Fibroblast of lung (primary cell): ENCODE results near the gene ERBB2. TPM values are rescaled to one million over a fixed set of nuclear protein-coding genes. Genes with fewer than 3 reads are reported as not detected.

Experiments used
- DNase-seq, 2 donors: peaks; one replicate each; pipeline versions ENCODE4 v3.0.0 to v3.0.0-alpha.2; 2010; ENCODE audit warnings: low read depth in 2 of 2
- H2AFZ ChIP-seq: 2 replicates; pipeline ENCODE4 v1.5.1; 2012; ENCODE audit warnings: low read length, control low read depth, inconsistent platforms
- H3K27ac ChIP-seq: 2 replicates; pipeline ENCODE4 v1.5.1; 2011; ENCODE audit warnings: low read length, control low read depth; ENCODE audit not compliant: insufficient read depth
- H3K27me3 ChIP-seq: 2 replicates; pipeline ENCODE4 v1.5.1; 2011; ENCODE audit warnings: mild to moderate bottlenecking, low read length; ENCODE audit not compliant: control insufficient read depth, insufficient read depth
- H3K36me3 ChIP-seq: 2 replicates; pipeline ENCODE4 v1.5.1; 2011; ENCODE audit warnings: low read length; ENCODE audit not compliant: control insufficient read depth, insufficient read depth
- H3K4me1 ChIP-seq: 2 replicates; pipeline ENCODE4 v1.5.1; 2011; ENCODE audit warnings: low read length; ENCODE audit not compliant: control insufficient read depth, insufficient read depth; ENCODE audit errors: extremely low read depth
- H3K4me2 ChIP-seq: 2 replicates; pipeline ENCODE4 v1.5.1; 2011; ENCODE audit warnings: low read length, control low read depth; ENCODE audit not compliant: insufficient read depth; ENCODE audit errors: extremely low read depth
- H3K4me3 ChIP-seq, 4 experiments: fragments of 200-600 bp in 1 of 4; sonication (generic) in 1 of 4; replicated peaks in 1 of 4; 2 replicates each; pipeline ENCODE4 v1.5.1; 2011 to 2016; ENCODE audit warnings: low read length in 4 of 4, low read depth in 3 of 4, mild to moderate bottlenecking in 3 of 4, control low read depth in 2 of 4, inconsistent platforms in 1 of 4, mixed read lengths in 1 of 4; ENCODE audit not compliant: insufficient read depth in 1 of 4; ENCODE audit errors: control extremely low read depth in 1 of 4
- H3K79me2 ChIP-seq: 2 replicates; pipeline ENCODE4 v1.5.1; 2012; ENCODE audit warnings: mild to moderate bottlenecking, low read length, inconsistent platforms; ENCODE audit not compliant: control insufficient read depth, insufficient read depth
- H3K9ac ChIP-seq: 2 replicates; pipeline ENCODE4 v1.5.1; 2011; ENCODE audit warnings: mild to moderate bottlenecking, low read length, control low read depth; ENCODE audit not compliant: insufficient read depth
- H3K9me3 ChIP-seq: 2 replicates; pipeline ENCODE4 v1.5.1; 2012; ENCODE audit warnings: low read depth, low read length; ENCODE audit not compliant: control insufficient read depth, insufficient read depth
- H4K20me1 ChIP-seq: 2 replicates; pipeline ENCODE4 v1.5.1; 2011; ENCODE audit warnings: low read length; ENCODE audit not compliant: control insufficient read depth, insufficient read depth; ENCODE audit errors: extremely low read depth
- EZH2 ChIP-seq: IDR thresholded peaks from 2 replicates; pipeline ENCODE4 v1.5.1; 2012; ENCODE audit warnings: low read length, control low read depth, mild to moderate bottlenecking; ENCODE audit errors: missing control alignments
- polyA plus RNA-seq, 2 donors: library from polyadenylated mRNA; depleted of rRNA in 1 of 2; stranded (reverse) in 1 of 2; unstranded in 1 of 2; fragments of >200 nt; gene quantifications; 2 replicates each; pipeline ENCODE4 v1.2.1, GENCODE V29; 2011 to 2012; ENCODE audit warnings: missing spikeins in 1 of 2
- total RNA-seq: library from RNA; depleted of rRNA; stranded (reverse); fragments of >200 nt; gene quantifications from 2 replicates; pipeline ENCODE4 v1.2.1, GENCODE V29; 2014
- TF ChIP-seq, protein P1 (sequence below), 2 donors: IDR thresholded peaks in 1 of 2; conservative IDR thresholded peaks in 1 of 2; 1 replicate in 1 of 2; 2 replicates in 1 of 2; pipeline ENCODE4 v1.5.1; 2011 to 2012; ENCODE audit warnings: low read length in 2 of 2, control low read depth in 1 of 2, inconsistent platforms in 1 of 2, low read depth in 1 of 2, mild to moderate bottlenecking in 1 of 2

ERBB2 gene
- total and polyA plus RNA-seq, 2 donors (not counting 1 experiment from before 2014, with no cell fraction given): 24.7 to 33.9 TPM

DNA sequence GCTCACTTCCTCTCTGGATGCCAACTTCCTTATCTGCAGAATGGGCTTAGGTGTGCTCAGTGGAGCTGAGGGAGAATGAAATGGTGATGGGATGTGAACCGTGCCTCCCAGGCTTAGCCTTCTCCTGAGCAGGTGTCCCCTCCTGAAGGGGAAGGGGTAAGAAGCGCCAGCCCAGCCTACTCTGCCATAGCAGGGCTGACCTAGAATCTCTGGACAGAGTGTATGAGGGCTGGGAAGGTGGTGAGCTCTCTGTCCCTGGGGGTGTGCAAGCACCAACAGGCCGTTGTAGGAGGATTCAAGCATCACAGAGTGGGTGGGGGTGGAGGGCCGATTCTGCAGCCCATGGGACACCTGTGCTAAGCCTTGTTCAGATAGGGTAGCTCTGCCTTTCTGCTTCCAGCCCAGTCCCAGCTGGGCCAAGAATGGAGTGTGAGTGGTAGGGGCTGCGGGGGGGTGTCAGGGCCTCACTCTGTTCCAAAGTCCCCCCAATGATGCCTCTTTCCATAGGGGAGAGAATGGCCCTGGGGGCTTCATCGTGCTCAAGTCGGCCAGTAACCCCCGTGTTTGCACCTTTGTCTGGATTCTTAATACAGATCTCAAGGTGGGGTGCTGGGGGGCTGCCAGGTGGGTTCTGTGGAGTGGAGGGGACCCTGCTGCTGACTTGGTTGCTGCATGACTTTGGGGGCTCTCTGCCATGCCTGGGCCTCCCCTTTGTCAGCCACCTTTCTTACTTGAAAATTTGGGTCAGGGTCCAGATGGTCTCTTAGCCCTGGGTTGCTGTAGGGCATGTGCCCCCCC, 37.9 kb upstream of the ERBB2 start:
- DNase-seq: no peak
- Histone ChIP-seq H3K9ac (no peak overlapping the region), H3K4me3 (no peak overlapping the region), H3K27ac (no peak overlapping the region), H3K4me2 (no peak overlapping the region), H4K20me1 (no peaks in the 10 kb centered on the region), H2AFZ (no peak overlapping the region), H3K4me1 (no peaks in the 10 kb centered on the region), H3K9me3 (no peaks in the 10 kb centered on the region), H3K79me2 (no peaks in the 10 kb centered on the region), H3K27me3 (peaks cover 9% of the 10 kb centered on the region), H3K36me3 (peaks cover 10% of the 10 kb centered on the region)
- TF ChIP-seq EZH2: no peak
- TF ChIP-seq, protein P1, sequence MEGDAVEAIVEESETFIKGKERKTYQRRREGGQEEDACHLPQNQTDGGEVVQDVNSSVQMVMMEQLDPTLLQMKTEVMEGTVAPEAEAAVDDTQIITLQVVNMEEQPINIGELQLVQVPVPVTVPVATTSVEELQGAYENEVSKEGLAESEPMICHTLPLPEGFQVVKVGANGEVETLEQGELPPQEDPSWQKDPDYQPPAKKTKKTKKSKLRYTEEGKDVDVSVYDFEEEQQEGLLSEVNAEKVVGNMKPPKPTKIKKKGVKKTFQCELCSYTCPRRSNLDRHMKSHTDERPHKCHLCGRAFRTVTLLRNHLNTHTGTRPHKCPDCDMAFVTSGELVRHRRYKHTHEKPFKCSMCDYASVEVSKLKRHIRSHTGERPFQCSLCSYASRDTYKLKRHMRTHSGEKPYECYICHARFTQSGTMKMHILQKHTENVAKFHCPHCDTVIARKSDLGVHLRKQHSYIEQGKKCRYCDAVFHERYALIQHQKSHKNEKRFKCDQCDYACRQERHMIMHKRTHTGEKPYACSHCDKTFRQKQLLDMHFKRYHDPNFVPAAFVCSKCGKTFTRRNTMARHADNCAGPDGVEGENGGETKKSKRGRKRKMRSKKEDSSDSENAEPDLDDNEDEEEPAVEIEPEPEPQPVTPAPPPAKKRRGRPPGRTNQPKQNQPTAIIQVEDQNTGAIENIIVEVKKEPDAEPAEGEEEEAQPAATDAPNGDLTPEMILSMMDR (conservative IDR thresholded peaks at IDR 0.05 in 1 of 2, IDR thresholded peaks at IDR 0.05 in 1 of 2; ENCODE audit: low read depth in 1 of 2, low read length in 2 of 2): no peak

DNA sequence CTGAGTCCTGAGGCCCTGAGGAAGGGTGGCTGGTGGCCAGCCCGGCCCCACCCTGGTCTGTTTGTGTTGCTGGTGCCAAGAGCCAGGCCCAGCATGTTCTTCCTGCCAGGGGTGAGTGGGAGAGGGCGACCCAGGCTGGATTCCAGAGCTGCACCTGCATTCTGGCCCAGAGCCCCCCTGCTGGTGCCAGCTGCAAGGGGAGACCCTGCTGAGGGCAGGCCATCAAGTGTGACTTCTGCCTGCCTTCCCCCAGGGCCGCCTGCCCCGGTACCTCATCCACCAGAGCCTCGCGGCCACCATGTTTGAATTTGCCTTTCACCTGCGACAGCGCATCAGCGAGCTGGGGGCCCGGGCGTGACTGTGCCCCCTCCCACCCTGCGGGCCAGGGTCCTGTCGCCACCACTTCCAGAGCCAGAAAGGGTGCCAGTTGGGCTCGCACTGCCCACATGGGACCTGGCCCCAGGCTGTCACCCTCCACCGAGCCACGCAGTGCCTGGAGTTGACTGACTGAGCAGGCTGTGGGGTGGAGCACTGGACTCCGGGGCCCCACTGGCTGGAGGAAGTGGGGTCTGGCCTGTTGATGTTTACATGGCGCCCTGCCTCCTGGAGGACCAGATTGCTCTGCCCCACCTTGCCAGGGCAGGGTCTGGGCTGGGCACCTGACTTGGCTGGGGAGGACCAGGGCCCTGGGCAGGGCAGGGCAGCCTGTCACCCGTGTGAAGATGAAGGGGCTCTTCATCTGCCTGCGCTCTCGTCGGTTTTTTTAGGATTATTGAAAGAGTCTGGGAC, 37.1 kb upstream of the ERBB2 start:
- DNase-seq: no peak
- Histone ChIP-seq H3K4me3 (no peak overlapping the region), H4K20me1 (no peaks in the 10 kb centered on the region), H3K27me3 (peaks cover 15% of the 10 kb centered on the region), H3K79me2 (no peaks in the 10 kb centered on the region), H3K4me1 (no peaks in the 10 kb centered on the region), H3K9ac (no peak overlapping the region), H3K27ac (no peak overlapping the region), H3K36me3 (peaks cover 10% of the 10 kb centered on the region), H3K4me2 (no peak overlapping the region), H3K9me3 (no peaks in the 10 kb centered on the region), H2AFZ (no peak overlapping the region)
- TF ChIP-seq, protein P1 (conservative IDR thresholded peaks at IDR 0.05 in 1 of 2, IDR thresholded peaks at IDR 0.05 in 1 of 2; ENCODE audit: low read depth in 1 of 2, low read length in 2 of 2): no peak
- no peak for TF ChIP-seq EZH2

DNA sequence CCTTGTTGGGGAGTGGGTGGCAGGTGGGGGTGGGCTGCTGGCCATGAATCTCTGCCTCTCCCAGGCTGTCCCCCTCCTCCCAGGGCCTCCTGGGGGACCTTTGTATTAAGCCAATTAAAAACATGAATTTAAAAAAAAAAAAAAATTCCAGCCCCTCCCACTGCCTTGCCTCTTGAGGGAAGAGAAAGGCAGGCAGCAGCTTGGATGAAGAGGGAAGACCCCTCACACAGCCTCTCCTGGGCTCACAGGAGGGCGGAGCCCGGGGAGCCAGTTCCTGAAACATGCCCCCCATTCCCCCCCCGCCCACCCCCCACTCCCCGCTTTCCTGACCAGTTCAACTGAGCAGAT, 36.5 kb upstream of the ERBB2 start:
- H3K36me3 ChIP-seq: peaks cover 10% of the 10 kb centered on the region
- H4K20me1 ChIP-seq: no peaks in the 10 kb centered on the region
- H3K4me3 ChIP-seq: no peak overlapping the region
- TF ChIP-seq, protein P1 (conservative IDR thresholded peaks at IDR 0.05 in 1 of 2, IDR thresholded peaks at IDR 0.05 in 1 of 2; ENCODE audit: low read depth in 1 of 2, low read length in 2 of 2): no peak
- TF ChIP-seq EZH2: no peak
- H3K4me1 ChIP-seq: peaks cover 2% of the 10 kb centered on the region
- H3K9ac ChIP-seq: no peak overlapping the region
- no peak overlapping the region for H3K4me2 ChIP-seq
- H2AFZ ChIP-seq: no peak overlapping the region
- peaks cover 15% of the 10 kb centered on the region for H3K27me3 ChIP-seq
- no peaks in the 10 kb centered on the region for H3K79me2 ChIP-seq
- no peaks in the 10 kb centered on the region for H3K9me3 ChIP-seq
- no peak overlapping the region for H3K27ac ChIP-seq
- DNase-seq: no peak
